IMR-90 (cell line): ENCODE results near the gene GPATCH8. TPM values are rescaled to one million over a fixed set of nuclear protein-coding genes. Genes with fewer than 3 reads are reported as not detected.

Experiments used
- ATAC-seq: fragments of 200-7000 bp; cut with Tn5 transposase; 2 replicates; pipeline ENCODE4 v1.9.1; 2020; ENCODE audit warnings: low read depth, mild to moderate bottlenecking, moderate library complexity
- BruUV-seq: library from RNA; stranded (reverse); fragments of 400-500 nt; replicated peaks from 2 replicates; lab custom pipeline; 2021; lab: Mats Ljungman, UMichigan
- CTCF ChIA-PET: fragments of 300-600 bp; formaldehyde crosslinking; extraction: SDS; loops from one replicate; lab custom pipeline; 2021; ENCODE audit warnings: antibody characterized with exemption; lab: Yijun Ruan, JAX
- POLR2A ChIA-PET: fragments of 300-600 bp; sonication (Branson Sonifier 250); formaldehyde crosslinking; loops from one replicate; lab custom pipeline; 2022; ENCODE audit warnings: antibody characterized with exemption; ENCODE audit not compliant: unreplicated experiment; lab: Charles Lee
- DNase-seq: peaks from one replicate; pipeline ENCODE4 v3.0.0; 2013
- H2AFZ ChIP-seq: replicated peaks from 2 replicates; pipeline ENCODE3; 2013; ENCODE audit warnings: low read length, mild to moderate bottlenecking; ENCODE audit not compliant: poor library complexity
- H2AK5ac ChIP-seq: 2 replicates; pipeline ENCODE4 v1.6.1; 2013; ENCODE audit warnings: low read depth, low read length, inconsistent platforms
- H2AK9ac ChIP-seq: replicated peaks from 2 replicates; pipeline ENCODE3; 2013; ENCODE audit warnings: mild to moderate bottlenecking, low read depth, low read length, moderate library complexity; ENCODE audit not compliant: poor library complexity
- H2BK120ac ChIP-seq: 2 replicates; pipeline ENCODE4 v1.6.1; 2013; ENCODE audit warnings: low read depth, low read length, inconsistent platforms
- H2BK15ac ChIP-seq: 3 replicates; pipeline ENCODE4 v1.6.1; 2013; ENCODE audit warnings: low read depth, low read length, inconsistent platforms
- H2BK20ac ChIP-seq: 2 replicates; pipeline ENCODE4 v1.6.1; 2013; ENCODE audit warnings: low read depth, mild to moderate bottlenecking, inconsistent platforms, low read length, moderate library complexity
- H2BK5ac ChIP-seq: 2 replicates; pipeline ENCODE4 v1.6.1; 2013; ENCODE audit warnings: mild to moderate bottlenecking, low read depth, low read length, inconsistent platforms; ENCODE audit not compliant: poor library complexity, severe bottlenecking
- H3K14ac ChIP-seq: replicated peaks from 2 replicates; pipeline ENCODE4 v1.6.1; 2013; ENCODE audit warnings: low read depth, low read length, inconsistent platforms
- H3K18ac ChIP-seq: 2 replicates; pipeline ENCODE4 v1.6.1; 2013; ENCODE audit warnings: low read depth, low read length, control low read depth
- H3K23ac ChIP-seq: 2 replicates; pipeline ENCODE4 v1.6.1; 2013; ENCODE audit warnings: low read depth, low read length, inconsistent platforms
- H3K27ac ChIP-seq: 2 replicates; pipeline ENCODE4 v1.5.1; 2013; ENCODE audit warnings: mild to moderate bottlenecking, control low read depth, low read length; ENCODE audit not compliant: insufficient read depth
- H3K27me3 ChIP-seq: 2 replicates; pipeline ENCODE4 v1.6.1; 2013; ENCODE audit warnings: low read length; ENCODE audit not compliant: control insufficient read depth, insufficient read depth
- H3K36me3 ChIP-seq: 2 replicates; pipeline ENCODE4 v1.6.1; 2013; ENCODE audit warnings: low read length, mixed read lengths; ENCODE audit not compliant: control insufficient read depth, insufficient read depth
- H3K4ac ChIP-seq: 2 replicates; pipeline ENCODE4 v1.6.1; 2013; ENCODE audit warnings: low read depth, low read length, inconsistent platforms
- H3K4me1 ChIP-seq: 2 replicates; pipeline ENCODE4 v1.6.1; 2013; ENCODE audit warnings: low read length, mixed read lengths; ENCODE audit not compliant: control insufficient read depth, insufficient read depth
- H3K4me2 ChIP-seq: 2 replicates; pipeline ENCODE4 v1.6.1; 2013; ENCODE audit warnings: low read depth, mild to moderate bottlenecking, control low read depth, low read length, moderate library complexity
- H3K4me3 ChIP-seq: 2 replicates; pipeline ENCODE4 v1.5.1; 2013; ENCODE audit warnings: low read depth, mild to moderate bottlenecking, control low read depth, low read length, moderate library complexity; ENCODE audit not compliant: insufficient read depth
- H3K56ac ChIP-seq: 2 replicates; pipeline ENCODE4 v1.6.1; 2013; ENCODE audit warnings: low read length, inconsistent platforms; ENCODE audit not compliant: insufficient read depth; ENCODE audit errors: extremely low read depth
- H3K79me1 ChIP-seq, 2 experiments: 2 replicates each; pipeline ENCODE4 v1.6.1; 2013; ENCODE audit warnings: low read length in 2 of 2, inconsistent platforms in 1 of 2, low read depth in 1 of 2
- H3K9ac ChIP-seq: 2 replicates; pipeline ENCODE4 v1.6.1; 2013; ENCODE audit warnings: low read depth, low read length, control low read depth
- H3K9me1 ChIP-seq: 2 replicates; pipeline ENCODE4 v1.6.1; 2013; ENCODE audit warnings: low read length, inconsistent platforms; ENCODE audit not compliant: insufficient read depth
- H3K9me3 ChIP-seq: 2 replicates; pipeline ENCODE4 v1.6.1; 2013; ENCODE audit warnings: low read length; ENCODE audit not compliant: control insufficient read depth, insufficient read depth
- H4K20me1 ChIP-seq: 2 replicates; pipeline ENCODE4 v1.6.1; 2013; ENCODE audit warnings: low read length, inconsistent platforms; ENCODE audit not compliant: insufficient read depth
- H4K5ac ChIP-seq: 2 replicates; pipeline ENCODE4 v1.6.1; 2013; ENCODE audit warnings: mild to moderate bottlenecking, low read depth, low read length, control low read depth
- H4K8ac ChIP-seq, 2 experiments: 2 replicates each; pipeline ENCODE4 v1.6.1; 2013; ENCODE audit warnings: low read depth in 2 of 2, low read length in 2 of 2, control low read depth in 1 of 2, inconsistent platforms in 1 of 2
- H4K91ac ChIP-seq: 2 replicates; pipeline ENCODE4 v1.6.1; 2013; ENCODE audit warnings: low read depth, low read length, inconsistent platforms; ENCODE audit not compliant: insufficient read depth
- MAFK ChIP-seq: IDR thresholded peaks from 2 replicates; pipeline ENCODE4 v1.6.1; 2012; ENCODE audit warnings: low read depth, low read length, improper control_type of control experiment
- NFE2L2 ChIP-seq: fragments of 150-350 bp; IDR thresholded peaks from 2 replicates; pipeline ENCODE4 v1.6.1; 2016; ENCODE audit warnings: low read depth, mild to moderate bottlenecking, low read length
- RCOR1 ChIP-seq: IDR thresholded peaks from 2 replicates; pipeline ENCODE4 v1.6.1; 2012; ENCODE audit warnings: mild to moderate bottlenecking, low read length, improper control_type of control experiment; ENCODE audit not compliant: insufficient replicate concordance
- WGBS, 2 experiments: methylation state at CpG; one replicate each; pipeline versions ENCODE4 v1.1.5 to v1.1.7; 2013; ENCODE audit warnings: missing lambda C conversion rate in 2 of 2; ENCODE audit not compliant: insufficient read length in 1 of 2; ENCODE audit errors: extremely low coverage in 2 of 2; 5-methylcytosine and 5-hydroxymethylcytosine counted together
- dilution Hi-C: fragments of 300-500 bp; cut with HindIII; formaldehyde crosslinking; loops from one replicate; pipeline ENCODE4 v1.14.3; 2018; ENCODE audit warnings: low sequenced_read_pairs; ENCODE audit not compliant: unreplicated experiment
- in situ Hi-C: fragments of 300-500 bp; cut with MboI; formaldehyde crosslinking; loops from 3 replicates; pipeline ENCODE4 v1.14.3; 2019; ENCODE audit warnings: low sequenced_read_pairs, inconsistent platforms, mixed read lengths
- intact Hi-C: fragments of 100-400 bp; cut with micrococcal nuclease; formaldehyde crosslinking; loops from 2 replicates; pipeline ENCODE4 v1.10.0; 2022
- polyA plus RNA-seq, 3 experiments: library from polyadenylated mRNA; depleted of rRNA; stranded (reverse); fragments of >200 nt; gene quantifications; 2 replicates each; pipeline ENCODE4 v1.2.3, GENCODE V29; 2012; ENCODE audit warnings: low replicate concordance in 1 of 3
- total RNA-seq: library from RNA; depleted of rRNA; stranded (reverse); fragments of >200 nt; gene quantifications from 2 replicates; pipeline ENCODE4 v1.2.3, GENCODE V29; 2012
- TF ChIP-seq, protein P1 (sequence below): fragments of 150-350 bp; IDR thresholded peaks from 2 replicates; pipeline ENCODE4 v1.6.1; 2016; ENCODE audit warnings: low read depth, mild to moderate bottlenecking, low read length, moderate library complexity, borderline replicate concordance

Gene GPATCH8
- total and polyA plus RNA-seq, 2 of the 4 experiments (the other 2 are of a cell fraction) = 8.8 to 13.2 TPM

DNA sequence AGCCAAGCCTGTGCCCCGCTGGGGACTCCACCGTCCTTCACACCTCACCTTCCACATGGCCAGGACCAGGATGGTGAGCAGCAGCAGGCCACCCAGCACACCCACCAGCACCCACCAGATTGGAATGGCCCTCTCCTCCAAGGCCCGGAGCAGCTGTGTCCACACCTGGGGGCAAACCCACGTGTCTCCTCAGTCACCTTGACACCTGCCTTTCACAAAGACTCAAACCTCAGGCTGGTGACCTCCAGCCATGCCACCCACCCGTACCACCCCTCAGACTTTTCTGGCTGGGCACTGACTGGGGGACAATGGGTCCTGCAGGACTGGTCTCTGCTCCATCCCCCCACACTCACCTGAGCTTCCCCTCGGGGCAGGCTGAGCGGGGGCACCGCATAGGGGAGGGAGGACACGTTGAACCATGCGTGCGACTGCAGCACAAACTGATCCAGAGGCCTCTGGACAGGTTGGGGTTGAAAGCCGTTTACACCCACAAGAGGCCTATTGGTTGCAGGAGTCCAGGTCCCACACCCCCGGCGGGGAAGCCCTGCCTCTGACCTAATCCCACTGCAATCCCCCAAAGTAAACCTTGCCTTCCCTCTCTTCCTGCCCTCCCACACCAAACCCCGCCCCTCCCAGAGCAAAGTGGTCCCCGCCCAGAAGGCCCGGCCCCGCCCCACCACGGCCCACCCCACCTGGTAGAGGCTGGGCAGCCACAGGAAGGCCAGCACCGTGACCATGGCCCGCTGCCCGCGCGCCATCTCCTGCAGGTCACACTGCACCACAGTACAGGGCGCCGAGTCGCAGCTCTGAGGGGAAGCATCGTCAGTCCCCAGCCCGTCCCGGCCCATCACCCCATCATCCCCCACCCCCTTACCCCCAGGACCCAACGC is 128.7 kb downstream of the GPATCH8 start (continued):
- TF ChIP-seq MAFK = no peak
- TF ChIP-seq RCOR1 = no peak

DNA sequence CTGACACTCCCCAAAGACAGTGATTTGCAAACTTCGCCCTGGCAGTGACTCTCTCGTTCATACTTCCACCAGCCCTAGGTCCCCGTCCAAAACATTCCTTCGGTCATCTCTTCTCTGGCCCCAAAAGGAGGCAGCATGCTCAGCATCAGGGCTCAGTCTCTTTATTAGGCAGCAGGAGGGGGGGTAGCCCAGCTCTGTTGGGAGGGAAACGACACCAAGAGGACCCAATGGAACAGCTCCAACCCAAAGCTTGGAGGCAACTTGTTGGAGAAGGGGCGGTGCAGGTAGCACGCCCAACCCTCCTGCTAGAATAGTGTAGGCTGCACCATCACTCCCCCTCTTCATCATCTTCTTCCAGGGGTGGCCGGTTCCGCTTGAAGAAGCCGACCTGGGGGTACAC is 131.2 kb downstream of the GPATCH8 start:
- Histone ChIP-seq H3K4me2 (no peak overlapping the region), H4K20me1 (no peaks in the 10 kb centered on the region), H3K23ac (no peak overlapping the region), H3K56ac (no peak overlapping the region), H3K9me1 (0 out of 2 replicates have a peak, but pooled peaks cover 5% of the 10 kb centered on the region), H3K27ac (no peak overlapping the region), H3K79me1 (no peaks in the 10 kb centered on the region), H3K36me3 (no peaks in the 10 kb centered on the region), H2AK5ac (no peak overlapping the region), H4K8ac (no peak overlapping the region), H3K9ac (no peak overlapping the region), H2BK5ac (no peak overlapping the region), H3K9me3 (no peaks in the 10 kb centered on the region), H3K27me3 (peaks cover 20% of the 10 kb centered on the region), H2BK20ac (no peak overlapping the region), H2AK9ac (peak overlapping the region; percentile 28), H3K18ac (no peak overlapping the region), H3K4me1 (peaks cover 2% of the 10 kb centered on the region; the same call in 1 of the 2 replicates), H2BK15ac (no peak overlapping the region), H4K5ac (no peak overlapping the region), H3K14ac (no peak overlapping the region), H2BK120ac (no peak overlapping the region), H3K4me3 (no peak overlapping the region), H3K4ac (no peak overlapping the region), H4K91ac (no peak overlapping the region), H2AFZ (no peak overlapping the region)
- ATAC-seq (no peak), DNase-seq (no peak)
- TF ChIP-seq, protein P1, sequence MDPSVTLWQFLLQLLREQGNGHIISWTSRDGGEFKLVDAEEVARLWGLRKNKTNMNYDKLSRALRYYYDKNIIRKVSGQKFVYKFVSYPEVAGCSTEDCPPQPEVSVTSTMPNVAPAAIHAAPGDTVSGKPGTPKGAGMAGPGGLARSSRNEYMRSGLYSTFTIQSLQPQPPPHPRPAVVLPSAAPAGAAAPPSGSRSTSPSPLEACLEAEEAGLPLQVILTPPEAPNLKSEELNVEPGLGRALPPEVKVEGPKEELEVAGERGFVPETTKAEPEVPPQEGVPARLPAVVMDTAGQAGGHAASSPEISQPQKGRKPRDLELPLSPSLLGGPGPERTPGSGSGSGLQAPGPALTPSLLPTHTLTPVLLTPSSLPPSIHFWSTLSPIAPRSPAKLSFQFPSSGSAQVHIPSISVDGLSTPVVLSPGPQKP = no peak
- no peak for TF ChIP-seq NFE2L2
- WGBS, 2 experiments = 82% methylated on average over 2 of the region's 10 CpGs; no CpG with 5 or more reads in 1 of the 2 experiments
- dilution Hi-C loops (no loop called here), in situ Hi-C loops (no loop called here), intact Hi-C loops (no loop called here)
- CTCF ChIA-PET = interaction anchor here (0.9 kb wide), 1 partner anchor 41 kb away, joined by 3 read pairs; no protein-coding TSS in a partner anchor
- no TSS peak for BruUV-seq
- POLR2A ChIA-PET = no interaction called here
